HAP-1 (cell line): ENCODE measurements around the gene CACNA1A.

Experiments
- DNase-seq, 2 experiments: peaks; one replicate each; pipeline ENCODE4 v3.0.0-alpha.2; 2016 to 2020; ENCODE audit warnings: low spot score in 2 of 2
- H3K27me3 ChIP-seq: fragments of 250-450 bp; sonication (Bioruptor Pico); 2 replicates; pipeline ENCODE4 v1.5.1; 2020; ENCODE audit warnings: low read depth, mild to moderate bottlenecking, moderate library complexity
- H3K36me3 ChIP-seq: fragments of 250-450 bp; sonication (Bioruptor Pico); replicated peaks from 2 replicates; pipeline ENCODE4 v1.5.1; 2020; ENCODE audit warnings: mild to moderate bottlenecking
- H3K4me1 ChIP-seq: fragments of 250-450 bp; sonication (Bioruptor Pico); 2 replicates; pipeline ENCODE4 v1.5.1; 2020; ENCODE audit warnings: mild to moderate bottlenecking
- H3K4me3 ChIP-seq: fragments of 250-450 bp; sonication (Bioruptor Pico); 2 replicates; pipeline ENCODE4 v1.5.1; 2020; ENCODE audit warnings: mild to moderate bottlenecking, moderate library complexity
- H3K9me3 ChIP-seq: fragments of 250-450 bp; sonication (Bioruptor Pico); 2 replicates; pipeline ENCODE4 v1.5.1; 2020; ENCODE audit warnings: mild to moderate bottlenecking, moderate library complexity
- in situ Hi-C: fragments of 300-500 bp; cut with MboI; formaldehyde crosslinking; loops from 3 replicates; pipeline ENCODE4 v1.14.3; 2020; ENCODE audit warnings: low sequenced_read_pairs, inconsistent platforms, mixed read lengths

CACNA1A gene

GRCh38 chr19:13356686-13357280, 149.5 kb downstream of the CACNA1A start:
- in situ Hi-C loops: no loop called here
- 0 out of 2 replicates have a peak, but pooled peaks cover 3% of the 10 kb centered on the region for H3K27me3 ChIP-seq
- no peaks in the 10 kb centered on the region for H3K36me3 ChIP-seq

GRCh38 chr19:13356185-13356584, 150.1 kb downstream of the CACNA1A start:
- H3K4me3 ChIP-seq: no peak overlapping the region
- H3K27me3 ChIP-seq: 0 out of 2 replicates have a peak, but pooled peaks cover 3% of the 10 kb centered on the region
- no peaks in the 10 kb centered on the region for H3K9me3 ChIP-seq
- H3K36me3 ChIP-seq: no peaks in the 10 kb centered on the region
- no peaks in the 10 kb centered on the region for H3K4me1 ChIP-seq
- in situ Hi-C loops: no loop called here
- no peak for DNase-seq

More at GRCh38 chr19:13356686-13357280, 149.5 kb downstream of the CACNA1A start:
- H3K9me3 ChIP-seq: no peaks in the 10 kb centered on the region
- H3K4me3 ChIP-seq: no peak overlapping the region
- H3K4me1 ChIP-seq: no peaks in the 10 kb centered on the region
- DNase-seq: no peak

DNA sequence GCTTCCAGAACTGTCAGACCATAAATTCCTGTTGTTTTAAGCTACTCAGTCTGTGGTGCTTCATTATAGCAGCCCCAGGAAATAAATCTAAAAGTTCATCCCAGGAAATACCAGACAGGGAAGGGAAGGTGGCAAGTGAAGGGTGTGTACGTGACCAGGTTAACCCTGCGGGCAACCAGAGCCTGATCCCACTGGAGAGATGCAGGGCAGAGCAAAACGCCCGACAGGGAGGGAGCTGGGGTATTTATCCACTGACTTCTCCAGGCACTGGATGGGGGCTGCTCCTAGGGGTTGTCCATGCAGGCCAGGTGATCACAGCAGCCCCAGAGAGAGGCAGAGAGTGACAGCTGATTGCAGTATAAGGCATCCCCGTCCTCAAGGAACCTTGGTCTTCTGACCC, 150.9 kb downstream of the CACNA1A start:
- Histone ChIP-seq H3K4me3 (no peak overlapping the region), H3K9me3 (no peaks in the 10 kb centered on the region), H3K27me3 (0 out of 2 replicates have a peak, but pooled peaks cover 3% of the 10 kb centered on the region), H3K4me1 (no peaks in the 10 kb centered on the region), H3K36me3 (no peaks in the 10 kb centered on the region)
- in situ Hi-C loops: no loop called here
- DNase-seq: no peak

DNA sequence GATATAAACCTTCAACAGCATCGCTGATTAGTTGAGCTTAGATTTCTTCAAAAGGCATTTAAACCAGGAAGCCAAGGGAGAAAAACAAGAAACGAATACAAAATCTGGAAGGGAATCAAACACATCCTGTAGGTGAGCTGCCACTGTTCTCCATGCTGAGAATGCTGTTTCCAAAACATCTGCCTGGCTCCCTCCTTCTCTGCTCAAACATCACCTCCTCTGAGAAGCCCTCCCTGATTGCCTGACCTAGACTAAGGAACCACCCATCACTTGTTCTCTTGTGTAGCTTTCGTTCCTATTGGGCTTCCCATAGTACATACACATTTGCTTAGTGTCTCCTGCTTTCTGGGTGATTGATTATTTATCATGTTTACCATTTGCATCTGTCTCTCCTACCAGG, 152.7 kb downstream of the CACNA1A start:
- in situ Hi-C loops: no loop called here
- Histone ChIP-seq H3K4me1 (no peaks in the 10 kb centered on the region), H3K9me3 (no peaks in the 10 kb centered on the region; the same call in 1 of the 2 replicates), H3K27me3 (0 out of 2 replicates have a peak, but pooled peaks cover 3% of the 10 kb centered on the region), H3K4me3 (no peak overlapping the region), H3K36me3 (no peaks in the 10 kb centered on the region)
- DNase-seq: no peak

GRCh38 chr19:13350759-13351158, 155.5 kb downstream of the CACNA1A start:
- Histone ChIP-seq H3K4me1 (no peaks in the 10 kb centered on the region), H3K4me3 (no peak overlapping the region), H3K9me3 (no peaks in the 10 kb centered on the region; the same call in 1 of the 2 replicates), H3K36me3 (no peaks in the 10 kb centered on the region), H3K27me3 (0 out of 2 replicates have a peak, but pooled peaks cover 3% of the 10 kb centered on the region)
- in situ Hi-C loops: no loop called here
- no peak for DNase-seq

GRCh38 chr19:13350072-13350471, 156.2 kb downstream of the CACNA1A start:
- no peak for DNase-seq
- H3K4me3 ChIP-seq: no peak overlapping the region
- no peaks in the 10 kb centered on the region; the same call in 1 of the 2 replicates for H3K9me3 ChIP-seq
- H3K36me3 ChIP-seq: no peaks in the 10 kb centered on the region
- in situ Hi-C loops: no loop called here
- no peaks in the 10 kb centered on the region for H3K4me1 ChIP-seq
- H3K27me3 ChIP-seq: 0 out of 2 replicates have a peak, but pooled peaks cover 3% of the 10 kb centered on the region

GRCh38 chr19:13347367-13347766, 158.9 kb downstream of the CACNA1A start:
- Histone ChIP-seq H3K36me3 (no peaks in the 10 kb centered on the region), H3K27me3 (no peaks in the 10 kb centered on the region), H3K4me1 (no peaks in the 10 kb centered on the region), H3K4me3 (no peak overlapping the region), H3K9me3 (no peaks in the 10 kb centered on the region; the same call in 1 of the 2 replicates)
- DNase-seq: no peak
- in situ Hi-C loops: no loop called here

DNA sequence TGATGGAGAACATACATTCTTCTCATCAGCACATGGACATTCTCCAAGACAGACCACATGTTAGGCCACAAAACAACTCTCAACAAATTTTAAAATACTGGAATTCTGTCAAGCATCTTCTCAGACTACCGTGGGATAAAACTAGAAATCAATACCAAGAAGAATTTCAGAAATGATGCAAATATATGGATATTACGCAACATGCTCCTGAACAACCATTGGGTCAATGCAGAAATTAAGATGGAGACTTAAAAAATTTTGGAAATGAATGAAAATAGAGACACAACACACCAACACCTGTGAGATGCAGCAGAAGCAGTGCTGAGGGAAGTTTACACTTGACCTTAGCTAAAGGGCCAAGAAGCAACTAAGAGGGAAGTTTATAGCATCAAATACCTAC, 162.8 kb downstream of the CACNA1A start:
- H3K27me3 ChIP-seq: no peaks in the 10 kb centered on the region
- in situ Hi-C loops: no loop called here

DNA sequence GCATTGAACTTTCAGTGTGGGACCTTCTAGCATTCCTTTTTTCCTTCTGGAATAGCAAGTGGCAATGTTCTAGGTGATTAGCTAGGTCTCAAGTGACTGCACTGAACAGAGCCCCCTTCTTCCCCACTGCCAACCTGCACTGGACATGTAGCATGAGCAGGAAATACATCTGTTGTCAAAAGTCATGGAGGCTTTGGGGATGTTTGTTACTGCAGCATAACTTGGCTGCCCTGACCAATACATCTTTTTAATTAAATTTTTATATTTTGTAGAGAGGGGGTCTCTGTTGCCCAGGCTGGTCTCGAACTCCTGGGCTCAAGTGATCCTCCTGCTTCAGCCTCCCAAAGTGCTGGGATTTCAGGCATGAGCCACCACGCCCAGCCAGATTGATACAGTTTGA, 163.6 kb downstream of the CACNA1A start:
- Histone ChIP-seq H3K36me3 (no peaks in the 10 kb centered on the region), H3K4me3 (no peak overlapping the region), H3K4me1 (no peaks in the 10 kb centered on the region), H3K27me3 (no peaks in the 10 kb centered on the region), H3K9me3 (no peaks in the 10 kb centered on the region)
- in situ Hi-C loops: no loop called here
- DNase-seq: no peak

More for the DNA sequence above, 162.8 kb downstream of the CACNA1A start:
- H3K36me3 ChIP-seq: no peaks in the 10 kb centered on the region
- H3K4me1 ChIP-seq: no peaks in the 10 kb centered on the region
- no peaks in the 10 kb centered on the region for H3K9me3 ChIP-seq
- no peak for DNase-seq
- H3K4me3 ChIP-seq: no peak overlapping the region

DNA sequence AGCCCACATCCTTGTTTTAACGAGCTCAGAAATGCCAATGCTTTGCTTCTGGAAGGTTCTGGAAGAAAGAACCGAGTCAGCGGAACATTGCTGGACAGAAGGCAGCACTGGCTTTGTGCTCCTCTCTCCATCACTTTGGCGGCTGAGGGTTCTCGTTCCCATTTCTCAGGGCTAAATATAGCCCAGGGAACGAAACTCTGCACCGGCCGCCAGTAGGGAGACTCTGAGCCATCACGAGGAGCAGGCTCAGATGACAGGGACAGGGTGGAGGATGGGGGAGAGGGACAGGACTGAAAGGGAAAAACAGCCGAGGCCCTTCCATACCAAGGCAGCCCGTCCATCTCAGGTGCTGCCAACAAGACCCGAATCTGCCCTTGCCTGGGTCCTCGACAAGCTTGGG, 166.4 kb downstream of the CACNA1A start:
- Histone ChIP-seq H3K9me3 (no peaks in the 10 kb centered on the region), H3K27me3 (no peaks in the 10 kb centered on the region), H3K4me3 (no peak overlapping the region), H3K4me1 (no peaks in the 10 kb centered on the region), H3K36me3 (no peaks in the 10 kb centered on the region)
- in situ Hi-C loops: no loop called here
- DNase-seq: no peak

GRCh38 chr19:13337181-13337580, 169.1 kb downstream of the CACNA1A start:
- in situ Hi-C loops: no loop called here
- Histone ChIP-seq H3K27me3 (no peaks in the 10 kb centered on the region), H3K36me3 (no peaks in the 10 kb centered on the region), H3K4me1 (no peaks in the 10 kb centered on the region), H3K9me3 (no peaks in the 10 kb centered on the region), H3K4me3 (no peak overlapping the region)
- no peak for DNase-seq

DNA sequence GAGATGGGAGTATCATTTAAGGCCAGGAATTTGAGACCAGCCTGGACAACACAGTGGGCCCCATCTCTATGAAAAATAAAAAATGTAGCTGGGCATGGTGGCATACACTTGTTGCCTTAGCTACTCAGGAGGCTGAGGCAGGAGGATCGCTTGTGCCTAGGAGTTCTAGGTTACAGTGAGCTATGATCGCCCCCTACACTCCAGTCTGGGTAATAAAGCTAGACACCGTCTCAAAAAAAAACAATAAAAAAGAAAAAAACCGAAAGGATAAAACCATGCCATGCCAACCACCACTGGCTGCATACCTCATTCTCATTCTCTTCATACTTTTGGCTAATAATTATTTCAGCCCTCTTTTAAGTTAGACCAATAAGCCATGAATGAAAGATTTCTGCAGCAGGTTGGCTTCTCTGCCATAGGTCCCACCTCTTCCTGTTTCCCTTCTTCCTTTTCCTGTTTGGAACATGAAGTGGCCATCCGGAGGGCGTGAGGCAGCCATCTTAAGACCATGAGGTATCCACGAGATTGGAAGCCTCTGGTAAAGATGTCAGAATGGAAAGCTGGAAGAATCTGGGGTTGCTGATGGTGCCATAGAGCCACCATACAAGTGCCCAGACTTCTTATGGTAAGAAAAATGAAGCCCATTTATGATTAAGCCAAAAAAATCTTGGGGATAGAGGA, 171.3 kb downstream of the CACNA1A start:
- DNase-seq: no peak
- H3K9me3 ChIP-seq: no peaks in the 10 kb centered on the region
- H3K36me3 ChIP-seq: no peaks in the 10 kb centered on the region
- no peak overlapping the region for H3K4me3 ChIP-seq
- no peaks in the 10 kb centered on the region for H3K4me1 ChIP-seq
- no peaks in the 10 kb centered on the region for H3K27me3 ChIP-seq
- in situ Hi-C loops: no loop called here

- DNase-seq: no peak
- no peaks in the 10 kb centered on the region for H3K9me3 ChIP-seq
- in situ Hi-C loops: no loop called here
- no peaks in the 10 kb centered on the region for H3K36me3 ChIP-seq
- no peaks in the 10 kb centered on the region for H3K4me1 ChIP-seq
- H3K27me3 ChIP-seq: peaks cover 4% of the 10 kb centered on the region; the same call in 1 of the 2 replicates
- H3K4me3 ChIP-seq: no peak overlapping the region
Observed at GRCh38 chr19:13330285-13330684, 176.0 kb downstream of the CACNA1A start.

- H3K27me3 ChIP-seq: peaks cover 4% of the 10 kb centered on the region; the same call in 1 of the 2 replicates
- in situ Hi-C loops: no loop called here
Observed at GRCh38 chr19:13329766-13330165, 176.5 kb downstream of the CACNA1A start.

More at GRCh38 chr19:13329766-13330165, 176.5 kb downstream of the CACNA1A start:
- no peaks in the 10 kb centered on the region for H3K9me3 ChIP-seq
- H3K4me3 ChIP-seq: no peak overlapping the region
- H3K4me1 ChIP-seq: no peaks in the 10 kb centered on the region
- DNase-seq: no peak
- no peaks in the 10 kb centered on the region for H3K36me3 ChIP-seq
